Upper lobe of left lung (tissue), 6 donors: ENCODE data around the gene DUSP19. TPM values are rescaled to one million over a fixed set of nuclear protein-coding genes. Genes with fewer than 3 reads are reported as not detected.
"Not testable (repeated sequence)": the region's sequence is repeated elsewhere in the genome, so short reads cannot be mapped to it uniquely, and the experiment has no call there.

Experiments
- ATAC-seq, 2 donors: fragments of 200-7000 bp; cut with Tn5 transposase; one replicate each; pipeline ENCODE4 v1.9.1; 2022; ENCODE audit warnings: mild to moderate bottlenecking in 2 of 2, moderate library complexity in 2 of 2; ENCODE audit not compliant: low FRiP score in 2 of 2
- DNase-seq, 2 donors: peaks; one replicate each; pipeline ENCODE4 v3.0.0-alpha.2; 2019 to 2020
- H3K27ac ChIP-seq, 4 donors: fragments of 200-600 bp; sonication (generic); one replicate each; pipeline ENCODE4 v1.5.1; 2016 to 2019
- H3K27me3 ChIP-seq, 4 donors: fragments of 200-600 bp; sonication (generic); one replicate each; pipeline ENCODE4 v1.5.1; 2017 to 2019
- H3K36me3 ChIP-seq, 4 donors: fragments of 200-600 bp; sonication (generic); one replicate each; pipeline ENCODE4 v1.5.1; 2016 to 2019
- H3K4me1 ChIP-seq, 4 donors: fragments of 200-600 bp; sonication (generic); one replicate each; pipeline ENCODE4 v1.5.1; 2018 to 2019
- H3K4me3 ChIP-seq, 4 donors: fragments of 200-600 bp; sonication (generic); one replicate each; pipeline ENCODE4 v1.5.1; 2017 to 2019; ENCODE audit warnings: mild to moderate bottlenecking in 2 of 4, moderate library complexity in 1 of 4
- H3K9me3 ChIP-seq, 4 donors: fragments of 200-600 bp; sonication (generic); one replicate each; pipeline ENCODE4 v1.5.1; 2018 to 2019
- CTCF ChIP-seq, 6 experiments: fragments of 450-650 bp in 4 of 6; fragments of 200-600 bp in 2 of 6; sonication (generic) in 2 of 6; IDR thresholded peaks; one replicate each; pipeline ENCODE4 v1.5.1; 2016 to 2019; ENCODE audit warnings: antibody characterized with exemption in 6 of 6
- EP300 ChIP-seq, 4 donors: sonication (generic); formaldehyde crosslinking; IDR thresholded peaks; one replicate each; pipeline ENCODE4 v1.5.1; 2017; ENCODE audit warnings: antibody characterized with exemption in 4 of 4, control low read depth in 2 of 4
- POLR2A ChIP-seq, 4 donors: fragments of 450-650 bp; IDR thresholded peaks; one replicate each; pipeline ENCODE4 v1.5.1; 2016 to 2017; ENCODE audit warnings: antibody characterized with exemption in 4 of 4, mild to moderate bottlenecking in 2 of 4
- POLR2AphosphoS5 ChIP-seq, 2 donors: sonication (generic); formaldehyde crosslinking; IDR thresholded peaks; one replicate each; pipeline ENCODE4 v1.5.1; 2017; ENCODE audit warnings: antibody characterized with exemption in 2 of 2
- WGBS, 2 donors: methylation state at CpG; one replicate each; pipeline ENCODE4 v1.1.5; 2017 to 2018; 5-methylcytosine and 5-hydroxymethylcytosine counted together
- total RNA-seq, 6 donors: library from RNA; depleted of rRNA in 4 of 6; stranded (reverse); fragments of >200 nt in 4 of 6; gene quantifications; one replicate each; pipeline versions ENCODE4 v1.1.0 to v1.2.1, GENCODE V29; 2016 to 2021
- donor health status: DM: no; HTN: no; CAD: no; lungs with moderate emphysema.
- donor health status: DM: no; HTN: yes; CAD: no; lungs with severe emphysema.

Gene DUSP19
- total RNA-seq, 6 donors from 2014 or later = 1.00 to 3.5 (median 1.5) TPM

DNA sequence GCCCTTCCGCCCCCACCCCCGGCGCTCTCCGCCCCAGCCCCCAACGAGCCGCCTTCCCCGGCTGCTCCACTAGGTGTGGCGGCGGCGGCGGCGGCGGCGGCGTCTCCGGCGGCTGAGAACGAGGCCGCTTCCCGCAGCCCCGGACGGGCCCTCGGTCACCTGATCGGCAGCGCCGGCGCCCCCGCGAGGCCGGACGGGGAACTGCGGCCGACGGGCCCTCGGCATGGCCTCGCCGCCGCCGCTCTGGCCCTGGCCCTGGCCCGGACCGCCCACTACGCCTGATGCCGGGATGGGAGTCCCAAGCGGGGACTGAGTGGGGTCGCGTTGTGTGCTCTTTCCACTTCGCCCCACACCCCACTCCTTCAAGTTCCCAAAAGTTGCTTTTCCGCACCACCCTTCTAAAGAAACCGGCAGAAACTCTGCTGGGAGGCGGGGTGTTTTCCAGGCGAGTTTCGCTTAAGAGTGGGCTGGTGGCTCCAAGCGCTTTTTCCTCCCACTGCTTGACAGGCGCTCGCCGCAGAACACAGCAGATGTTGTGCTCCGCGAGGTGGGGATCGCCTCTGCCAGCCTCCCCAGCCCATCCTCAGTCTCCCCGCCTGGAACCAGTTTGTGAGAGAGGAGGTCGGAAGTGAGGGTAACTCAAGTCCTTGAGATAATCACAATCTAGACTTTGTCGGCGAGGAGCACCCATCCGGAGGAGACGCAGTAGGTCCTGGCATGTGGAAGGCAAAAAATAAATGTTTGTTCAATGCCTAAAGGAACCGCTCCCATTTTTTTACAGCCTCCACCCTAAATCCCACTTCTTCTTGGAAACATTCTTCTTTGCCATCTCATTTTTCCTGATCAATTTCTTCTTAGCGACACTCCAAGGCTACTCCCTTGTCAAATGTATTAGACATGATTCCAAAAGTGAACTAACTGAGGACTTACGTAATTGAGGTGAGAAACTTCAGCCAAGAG is 39.9 kb upstream of the DUSP19 start, which contains the start of gene NCKAP1:
TSS of gene NCKAP1 (minus strand) at position 117 of the 960 bp plus-strand sequence. CDS start 358 bp downstream, outside the sequence.
- WGBS, 2 donors = 3% methylated on average over 23 to 26 of the region's 68 CpGs
- peaks cover 0 to 9% (median 0%) of the 10 kb centered on the region in 4 donors for H3K27me3 ChIP-seq
- H3K9me3 ChIP-seq = no peaks in the 10 kb centered on the region
- peaks cover 20 to 51% (median 23%) of the 10 kb centered on the region in 4 donors for H3K4me1 ChIP-seq
- H3K4me3 ChIP-seq = peak within 1 kb of the TSS; percentile 54 to 85 (median 78)
- peak; percentile 96 to 97 for ATAC-seq
- H3K36me3 ChIP-seq = no peaks in the 10 kb centered on the region
- peak; percentile 90 to 99 for DNase-seq
- peak within 1 kb of the TSS; percentile 95 to 99 (median 98) for H3K27ac ChIP-seq
- TF ChIP-seq EP300 (IDR thresholded peaks at IDR 0.05) = no peak
- peak; percentile 97 to 100 (median 99) for TF ChIP-seq CTCF (IDR thresholded peaks at IDR 0.05)
- TF ChIP-seq POLR2AphosphoS5 (IDR thresholded peaks at IDR 0.05) = peak in 1 of 2 donors; percentile 65
- TF ChIP-seq POLR2A (IDR thresholded peaks at IDR 0.05) = peak in 2 of 4 donors; percentile 14 to 54

DNA sequence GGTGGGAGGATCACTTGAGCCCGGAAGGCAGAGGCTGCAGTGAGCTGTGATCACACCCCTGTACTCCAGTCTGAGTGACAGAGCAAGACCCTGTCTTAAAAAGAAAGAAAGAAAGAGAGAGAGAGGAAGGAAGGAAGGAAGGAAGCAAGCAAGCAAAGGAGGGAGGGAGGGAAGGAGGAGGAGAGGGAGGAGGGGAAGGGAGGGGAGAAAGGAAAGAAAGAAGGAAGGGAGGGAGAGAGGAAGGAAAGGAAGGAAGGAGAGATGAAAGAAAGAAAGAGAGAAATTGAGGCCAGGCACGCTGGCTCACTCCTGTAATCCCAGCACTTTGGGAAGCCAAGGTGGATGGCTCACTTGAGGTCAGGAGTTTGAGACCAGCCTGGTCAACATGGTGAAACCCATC is 37.9 kb upstream of the DUSP19 start:
- H3K36me3 ChIP-seq = no peaks in the 10 kb centered on the region
- 87 to 98% methylated on average over 2 of the region's 2 CpGs for whole genome bisulfite sequencing, 2 donors
- no peak overlapping the region for H3K27ac ChIP-seq
- H3K4me3 ChIP-seq = no peak overlapping the region
- H3K4me1 ChIP-seq = peaks cover 9 to 31% (median 11%) of the 10 kb centered on the region in 4 donors
- peaks cover 0 to 9% (median 0%) of the 10 kb centered on the region in 4 donors for H3K27me3 ChIP-seq
- H3K9me3 ChIP-seq = no peaks in the 10 kb centered on the region
- DNase-seq = no peak
- ATAC-seq = no peak
- TF ChIP-seq POLR2A (IDR thresholded peaks at IDR 0.05) (no peak), EP300 (IDR thresholded peaks at IDR 0.05) (no peak), CTCF (IDR thresholded peaks at IDR 0.05) (no peak), POLR2AphosphoS5 (IDR thresholded peaks at IDR 0.05) (no peak)

GRCh38 chr2:183043580-183043979 is 35.0 kb upstream of the DUSP19 start:
- not testable (repeated sequence) for H3K27ac ChIP-seq, H3K4me3 ChIP-seq, ATAC-seq, H3K36me3 ChIP-seq, H3K4me1 ChIP-seq, H3K27me3 ChIP-seq, H3K9me3 ChIP-seq
- 89 to 90% methylated on average over 8 of the region's 8 CpGs for WGBS, 2 donors
- peak in 1 of 2 donors; percentile 14 for DNase-seq

DNA sequence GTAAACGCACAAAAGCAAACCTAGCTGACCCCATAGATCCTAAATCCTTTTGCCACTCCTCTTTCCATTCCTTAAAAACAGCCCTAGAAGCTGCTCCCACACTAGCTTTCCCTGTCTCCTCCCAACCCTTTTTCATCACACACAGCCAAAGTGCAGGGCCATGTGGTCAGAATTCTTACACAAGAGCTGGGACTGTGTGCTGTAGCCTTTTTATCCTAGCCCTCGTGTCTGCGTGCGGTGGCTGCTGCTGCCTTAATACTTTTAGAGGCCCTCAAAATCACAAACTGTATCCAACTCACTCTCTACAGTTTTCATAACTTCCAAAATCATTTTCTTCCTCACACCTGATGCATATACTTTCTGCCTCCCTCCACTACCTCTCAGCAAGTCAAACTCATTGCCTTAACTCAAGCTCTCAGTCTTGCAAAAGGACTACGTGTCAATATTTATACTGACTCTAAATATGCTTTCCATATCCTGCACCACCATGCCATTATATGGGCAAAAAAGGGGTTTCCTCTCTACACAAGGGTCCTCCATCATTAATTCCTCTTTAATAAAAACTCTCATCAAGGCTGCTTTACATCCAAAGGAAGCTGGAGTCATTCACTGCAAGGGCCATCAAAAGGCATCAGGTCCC is 30.9 kb upstream of the DUSP19 start:
- H3K27me3 ChIP-seq, H3K4me1 ChIP-seq, DNase-seq, H3K27ac ChIP-seq, H3K9me3 ChIP-seq, ATAC-seq, H3K4me3 ChIP-seq, H3K36me3 ChIP-seq: not testable (repeated sequence)
- 88 to 92% methylated on average over 5 of the region's 5 CpGs for WGBS, 2 donors

- Histone ChIP-seq H3K4me3 (no peak overlapping the region), H3K9me3 (peaks cover 0 to 6% (median 2%) of the 10 kb centered on the region in 4 donors), H3K4me1 (no peaks in the 10 kb centered on the region), H3K36me3 (no peaks in the 10 kb centered on the region), H3K27me3 (no peaks in the 10 kb centered on the region), H3K27ac (no peak overlapping the region)
- whole genome bisulfite sequencing, 2 donors = 81 to 83% methylated on average over 5 of the region's 5 CpGs
- TF ChIP-seq CTCF (IDR thresholded peaks at IDR 0.05) (no peak), EP300 (IDR thresholded peaks at IDR 0.05) (no peak), POLR2A (IDR thresholded peaks at IDR 0.05) (no peak), POLR2AphosphoS5 (IDR thresholded peaks at IDR 0.05) (no peak)
- no peak for ATAC-seq
- no peak for DNase-seq
These were observed 29.1 kb upstream of the DUSP19 start for GRCh38 chr2:183049420-183049819.
